Activated naive CD8-positive, alpha-beta T cell treated with anti-CD3 and anti-CD28 coated beads, Interleukin-2, amount 10 ng/mL, durations not matched to agents 7 days and 5 days (primary cell): ENCODE results near the gene MICAL2. TPM values are rescaled to one million over a fixed set of nuclear protein-coding genes. Genes with fewer than 3 reads are reported as not detected.

ENCODE experiments used
- ATAC-seq: fragments of 150-1000 bp; cut with Tn5 transposase; one replicate; pipeline ENCODE4 v1.10.0; 2021; ENCODE audit warnings: low read depth, moderate library complexity
- POLR2A ChIA-PET: fragments of 350-600 bp; sonication (Branson Sonifier 250); formaldehyde crosslinking; loops from one replicate; lab custom pipeline; 2021; ENCODE audit warnings: antibody characterized with exemption; lab: Charles Lee
- DNase-seq: peaks from one replicate; pipeline ENCODE4 v3.0.0; 2021
- H3K27ac Mint-ChIP-seq: one replicate; pipeline ENCODE4 v1.8.0; 2022; ENCODE audit warnings: mild to moderate bottlenecking, mixed read lengths
- H3K27me3 Mint-ChIP-seq: one replicate; pipeline ENCODE4 v1.8.0; 2022; ENCODE audit warnings: mild to moderate bottlenecking, moderate library complexity, mixed read lengths
- H3K36me3 Mint-ChIP-seq: one replicate; pipeline ENCODE4 v1.8.0; 2021; ENCODE audit warnings: mild to moderate bottlenecking, mixed read lengths
- H3K4me1 Mint-ChIP-seq: one replicate; pipeline ENCODE4 v1.8.0; 2021; ENCODE audit warnings: mixed read lengths
- H3K4me3 Mint-ChIP-seq: one replicate; pipeline ENCODE4 v1.8.0; 2022; ENCODE audit warnings: mild to moderate bottlenecking, moderate library complexity, mixed read lengths
- H3K9me3 Mint-ChIP-seq: one replicate; pipeline ENCODE4 v1.8.0; 2021; ENCODE audit warnings: mixed read lengths
- total RNA-seq, 2 experiments: library from RNA; stranded (reverse); gene quantifications; one replicate each; pipeline ENCODE4 v1.2.3, GENCODE V29; 2021

MICAL2 gene
- total RNA-seq, 2 experiments from 2014 or later = 36.9 to 42.6 TPM

- no peaks in the 10 kb centered on the region for H3K27me3 Mint-ChIP-seq
- H3K27ac Mint-ChIP-seq = no peak overlapping the region
- no peaks in the 10 kb centered on the region for H3K36me3 Mint-ChIP-seq
- H3K9me3 Mint-ChIP-seq = no peaks in the 10 kb centered on the region
- ATAC-seq (no peak), DNase-seq (no peak)
- no peak overlapping the region for H3K4me3 Mint-ChIP-seq
- POLR2A ChIA-PET = no interaction called here
- no peaks in the 10 kb centered on the region for H3K4me1 Mint-ChIP-seq
These were observed 163.7 kb downstream of the MICAL2 start for GRCh38 chr11:12274056-12274455.

- H3K9me3 Mint-ChIP-seq = no peaks in the 10 kb centered on the region
- ATAC-seq (no peak), DNase-seq (peak; percentile 15)
- no peaks in the 10 kb centered on the region for H3K27me3 Mint-ChIP-seq
- no peaks in the 10 kb centered on the region for H3K4me1 Mint-ChIP-seq
- H3K4me3 Mint-ChIP-seq = no peak overlapping the region
- POLR2A ChIA-PET = no interaction called here
- H3K36me3 Mint-ChIP-seq = no peaks in the 10 kb centered on the region
- no peak overlapping the region for H3K27ac Mint-ChIP-seq
These were observed 164.3 kb downstream of the MICAL2 start for GRCh38 chr11:12274558-12275197.

GRCh38 chr11:12275818-12276217, 165.4 kb downstream of the MICAL2 start:
- Mint-ChIP-seq H3K36me3 (no peaks in the 10 kb centered on the region), H3K4me1 (no peaks in the 10 kb centered on the region), H3K9me3 (no peaks in the 10 kb centered on the region), H3K4me3 (no peak overlapping the region), H3K27ac (no peak overlapping the region), H3K27me3 (no peaks in the 10 kb centered on the region)
- ATAC-seq = no peak
- peak; percentile 16 for DNase-seq
- POLR2A ChIA-PET = no interaction called here

- Mint-ChIP-seq H3K27me3 (no peaks in the 10 kb centered on the region), H3K27ac (no peak overlapping the region), H3K4me3 (no peak overlapping the region), H3K36me3 (no peaks in the 10 kb centered on the region), H3K4me1 (no peaks in the 10 kb centered on the region), H3K9me3 (no peaks in the 10 kb centered on the region)
- DNase-seq (no peak), ATAC-seq (no peak)
- POLR2A ChIA-PET = no interaction called here
These were observed 166.0 kb downstream of the MICAL2 start for GRCh38 chr11:12276356-12276755.

DNA sequence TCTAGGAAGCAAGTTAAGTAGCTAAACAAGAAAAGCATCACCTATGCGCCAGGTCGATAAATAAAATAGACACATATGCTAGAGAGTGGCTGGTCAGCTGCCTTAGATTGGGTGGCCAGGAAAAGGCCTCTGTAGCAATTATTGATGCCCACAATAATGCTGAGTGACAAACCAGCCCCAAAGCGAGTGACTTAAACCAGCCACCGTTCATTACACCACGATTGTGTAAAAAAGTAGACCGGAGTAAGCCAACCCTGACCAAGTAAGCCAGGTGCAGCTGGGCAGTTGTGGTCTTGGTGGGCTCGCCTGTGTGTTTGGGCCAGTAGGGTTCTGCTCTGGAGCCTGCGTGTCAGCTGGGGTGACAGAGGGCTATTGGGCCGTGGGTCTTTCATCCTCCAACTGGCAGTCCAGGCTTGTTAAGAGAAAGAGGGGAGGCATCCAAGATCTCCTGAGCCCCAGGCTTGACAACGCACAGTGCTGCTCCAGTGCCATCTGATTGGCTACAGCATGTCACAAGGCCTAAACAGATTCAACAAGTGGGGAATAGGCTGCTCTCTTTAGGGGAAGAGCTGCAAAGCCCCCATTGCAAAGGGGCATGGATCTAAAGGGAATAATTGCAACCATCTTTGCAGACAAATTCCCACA, 166.6 kb downstream of the MICAL2 start:
- Mint-ChIP-seq H3K27me3 (no peaks in the 10 kb centered on the region), H3K27ac (no peak overlapping the region), H3K4me3 (no peak overlapping the region), H3K4me1 (no peaks in the 10 kb centered on the region), H3K9me3 (no peaks in the 10 kb centered on the region), H3K36me3 (no peaks in the 10 kb centered on the region)
- POLR2A ChIA-PET = interaction anchor here (1.0 to 1.6 kb wide), 2 partner anchors 224 to 435 kb away, joined by 3 read pairs; partner anchors contain the start of gene USP47
- no peak for ATAC-seq
- DNase-seq = no peak

GRCh38 chr11:12278766-12279671, 168.6 kb downstream of the MICAL2 start:
- Mint-ChIP-seq H3K27ac (no peak overlapping the region), H3K4me3 (no peak overlapping the region), H3K36me3 (no peaks in the 10 kb centered on the region), H3K4me1 (no peaks in the 10 kb centered on the region), H3K9me3 (no peaks in the 10 kb centered on the region), H3K27me3 (no peaks in the 10 kb centered on the region)
- no peak for ATAC-seq
- POLR2A ChIA-PET = interaction anchor here (1.6 kb wide), 1 partner anchor 226 kb away, joined by 3 read pairs; no protein-coding TSS in a partner anchor
- no peak for DNase-seq

- H3K36me3 Mint-ChIP-seq = no peaks in the 10 kb centered on the region
- H3K4me1 Mint-ChIP-seq = no peaks in the 10 kb centered on the region
- no peak for DNase-seq
- no peak overlapping the region for H3K27ac Mint-ChIP-seq
- no peaks in the 10 kb centered on the region for H3K9me3 Mint-ChIP-seq
- ATAC-seq = no peak
- H3K27me3 Mint-ChIP-seq = no peaks in the 10 kb centered on the region
- POLR2A ChIA-PET = no interaction called here
- no peak overlapping the region for H3K4me3 Mint-ChIP-seq
These were observed 169.3 kb downstream of the MICAL2 start for GRCh38 chr11:12279672-12280108.

GRCh38 chr11:12280199-12280837, 169.9 kb downstream of the MICAL2 start:
- no peak for ATAC-seq
- Mint-ChIP-seq H3K9me3 (no peaks in the 10 kb centered on the region), H3K36me3 (no peaks in the 10 kb centered on the region), H3K27ac (no peak overlapping the region), H3K27me3 (no peaks in the 10 kb centered on the region), H3K4me3 (no peak overlapping the region), H3K4me1 (no peaks in the 10 kb centered on the region)
- POLR2A ChIA-PET = no interaction called here
- DNase-seq = no peak

GRCh38 chr11:12280838-12281565, 170.6 kb downstream of the MICAL2 start:
- POLR2A ChIA-PET = no interaction called here
- DNase-seq (no peak), ATAC-seq (no peak)
- H3K9me3 Mint-ChIP-seq = no peaks in the 10 kb centered on the region
- no peak overlapping the region for H3K4me3 Mint-ChIP-seq
- no peaks in the 10 kb centered on the region for H3K4me1 Mint-ChIP-seq
- H3K36me3 Mint-ChIP-seq = no peaks in the 10 kb centered on the region
- no peaks in the 10 kb centered on the region for H3K27me3 Mint-ChIP-seq
- no peak overlapping the region for H3K27ac Mint-ChIP-seq

GRCh38 chr11:12281571-12282478, 171.4 kb downstream of the MICAL2 start:
- Mint-ChIP-seq H3K4me1 (no peaks in the 10 kb centered on the region), H3K9me3 (no peaks in the 10 kb centered on the region), H3K27me3 (no peaks in the 10 kb centered on the region), H3K36me3 (no peaks in the 10 kb centered on the region), H3K27ac (no peak overlapping the region), H3K4me3 (no peak overlapping the region)
- ATAC-seq = peak; percentile 47
- POLR2A ChIA-PET = no interaction called here
- DNase-seq = peak; percentile 76

- no peaks in the 10 kb centered on the region for H3K27me3 Mint-ChIP-seq
- POLR2A ChIA-PET = no interaction called here
- no peaks in the 10 kb centered on the region for H3K4me1 Mint-ChIP-seq
- ATAC-seq (no peak), DNase-seq (no peak)
- no peaks in the 10 kb centered on the region for H3K36me3 Mint-ChIP-seq
- no peak overlapping the region for H3K4me3 Mint-ChIP-seq
- no peak overlapping the region for H3K27ac Mint-ChIP-seq
- H3K9me3 Mint-ChIP-seq = no peaks in the 10 kb centered on the region
These were observed 172.3 kb downstream of the MICAL2 start for GRCh38 chr11:12282676-12283075.
